Measurements from ENCODE around the gene FNBP1. TPM values are rescaled to one million over a fixed set of nuclear protein-coding genes. Genes with fewer than 3 reads are reported as not detected.

FNBP1 gene
- total RNA-seq, 1 donor from 2014 or later = 47.1 TPM

DNA sequence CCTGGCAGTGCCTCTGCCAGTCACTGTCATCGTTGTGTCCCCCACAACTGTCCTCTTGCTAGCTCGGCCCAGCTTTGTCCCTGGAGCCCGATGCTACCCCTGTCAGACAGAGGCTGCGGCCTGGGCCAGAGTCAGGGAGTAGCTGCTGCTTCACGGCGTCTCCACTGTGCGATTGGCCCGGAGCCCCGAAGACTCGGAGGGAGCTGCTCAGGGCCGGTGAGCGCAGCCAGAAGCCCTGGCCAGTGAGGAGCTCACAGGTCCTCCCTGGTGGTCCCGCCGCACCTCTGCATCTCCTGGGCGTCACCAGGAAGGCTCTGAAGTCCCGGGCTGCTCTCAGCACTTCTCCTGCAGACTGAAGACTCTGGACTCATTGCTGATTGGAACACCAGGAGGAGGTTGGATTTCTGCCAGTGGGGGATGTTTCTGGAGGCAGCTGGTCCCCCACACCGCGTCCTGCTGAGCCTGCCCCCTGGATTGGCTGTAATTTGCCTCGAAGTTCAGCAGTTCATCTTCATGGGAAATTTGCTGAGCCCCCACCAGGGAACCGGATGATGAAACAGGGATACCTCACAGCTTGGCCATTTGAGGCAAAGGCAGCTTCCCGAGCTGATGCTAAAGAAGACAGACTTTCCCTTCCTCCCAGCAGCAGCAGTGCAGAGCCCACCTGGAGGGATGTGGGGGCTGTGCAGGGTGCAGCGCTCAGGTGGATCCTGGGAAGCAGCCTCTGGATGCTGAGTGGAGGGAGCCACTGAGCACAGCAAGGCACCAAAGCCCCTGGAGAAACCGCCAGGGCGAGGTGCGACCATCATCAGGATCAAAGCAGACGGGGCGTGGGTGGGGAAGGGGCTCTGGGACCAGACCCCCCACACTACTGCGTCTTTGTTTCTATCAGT is 162.1 kb downstream of the FNBP1 start:
- Histone ChIP-seq H3K27me3 (no peaks in the 10 kb centered on the region), H3K9me3 (no peaks in the 10 kb centered on the region), H3K27ac (no peak overlapping the region), H3K36me3 (peaks cover 0 to 25% of the 10 kb centered on the region in 2 donors), H3K4me3 (no peak overlapping the region), H3K4me1 (peaks cover 18% of the 10 kb centered on the region)
- no peak for DNase-seq (ENCODE audit: extremely low spot score in 2 of 2)
- TF ChIP-seq POLR2AphosphoS5 (IDR thresholded peaks at IDR 0.05; ENCODE audit: insufficient read depth in 1 of 2, low read depth in 1 of 2) (no peak), POLR2A (IDR thresholded peaks at IDR 0.05) (no peak)
- TF ChIP-seq, protein P1, sequence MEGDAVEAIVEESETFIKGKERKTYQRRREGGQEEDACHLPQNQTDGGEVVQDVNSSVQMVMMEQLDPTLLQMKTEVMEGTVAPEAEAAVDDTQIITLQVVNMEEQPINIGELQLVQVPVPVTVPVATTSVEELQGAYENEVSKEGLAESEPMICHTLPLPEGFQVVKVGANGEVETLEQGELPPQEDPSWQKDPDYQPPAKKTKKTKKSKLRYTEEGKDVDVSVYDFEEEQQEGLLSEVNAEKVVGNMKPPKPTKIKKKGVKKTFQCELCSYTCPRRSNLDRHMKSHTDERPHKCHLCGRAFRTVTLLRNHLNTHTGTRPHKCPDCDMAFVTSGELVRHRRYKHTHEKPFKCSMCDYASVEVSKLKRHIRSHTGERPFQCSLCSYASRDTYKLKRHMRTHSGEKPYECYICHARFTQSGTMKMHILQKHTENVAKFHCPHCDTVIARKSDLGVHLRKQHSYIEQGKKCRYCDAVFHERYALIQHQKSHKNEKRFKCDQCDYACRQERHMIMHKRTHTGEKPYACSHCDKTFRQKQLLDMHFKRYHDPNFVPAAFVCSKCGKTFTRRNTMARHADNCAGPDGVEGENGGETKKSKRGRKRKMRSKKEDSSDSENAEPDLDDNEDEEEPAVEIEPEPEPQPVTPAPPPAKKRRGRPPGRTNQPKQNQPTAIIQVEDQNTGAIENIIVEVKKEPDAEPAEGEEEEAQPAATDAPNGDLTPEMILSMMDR (IDR thresholded peaks at IDR 0.05) = no peak
- intact Hi-C loops (cut with DNase I) = loop anchor here (10.0 kb wide), 2 partner anchors 224 to 474 kb away; no protein-coding TSS in a partner anchor

DNA sequence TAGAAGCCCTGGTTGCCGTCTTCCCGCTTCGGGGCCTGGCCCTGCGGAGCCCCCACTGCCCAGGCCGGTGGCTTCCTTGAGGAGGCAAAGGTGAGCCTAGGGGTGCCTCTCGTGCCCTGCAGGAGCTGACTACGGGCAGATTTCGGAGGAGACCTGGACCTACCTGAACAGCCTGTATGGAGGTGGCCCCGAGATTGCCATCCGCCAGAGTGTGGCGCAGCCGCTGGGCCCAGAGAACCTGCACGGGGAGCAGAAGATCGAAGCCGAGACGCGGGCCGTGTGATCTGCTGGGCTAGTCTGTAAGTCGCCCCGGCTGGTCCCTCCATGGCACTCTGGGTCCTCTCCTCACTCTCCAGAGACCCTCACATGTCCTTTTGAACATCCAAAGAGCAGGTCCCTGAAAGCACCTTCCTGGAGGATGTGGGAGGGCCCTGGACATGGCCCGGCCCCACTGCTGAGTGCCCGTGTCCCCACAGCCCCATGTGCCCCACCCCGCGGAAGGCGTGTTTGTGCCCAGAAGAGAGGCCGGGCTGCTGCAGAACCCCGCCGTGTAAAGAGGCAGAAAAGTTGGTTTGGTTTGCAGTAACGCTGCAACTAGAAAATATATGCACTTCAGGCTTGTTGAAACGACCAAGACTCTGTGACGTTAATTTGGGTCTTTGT is 162.9 kb downstream of the FNBP1 start:
- Histone ChIP-seq H3K9me3 (no peaks in the 10 kb centered on the region), H3K4me1 (peaks cover 13% of the 10 kb centered on the region), H3K36me3 (peaks cover 2 to 33% of the 10 kb centered on the region in 2 donors), H3K27me3 (no peaks in the 10 kb centered on the region), H3K27ac (no peak overlapping the region), H3K4me3 (no peak overlapping the region)
- intact Hi-C loops (cut with DNase I) = loop anchor here (10.0 kb wide), 2 partner anchors 225 to 475 kb away; no protein-coding TSS in a partner anchor
- DNase-seq (ENCODE audit: extremely low spot score in 2 of 2) = no peak
- TF ChIP-seq, protein P1 (IDR thresholded peaks at IDR 0.05) = no peak
- TF ChIP-seq POLR2A (IDR thresholded peaks at IDR 0.05) (no peak), POLR2AphosphoS5 (IDR thresholded peaks at IDR 0.05; ENCODE audit: insufficient read depth in 1 of 2, low read depth in 1 of 2) (no peak)

DNA sequence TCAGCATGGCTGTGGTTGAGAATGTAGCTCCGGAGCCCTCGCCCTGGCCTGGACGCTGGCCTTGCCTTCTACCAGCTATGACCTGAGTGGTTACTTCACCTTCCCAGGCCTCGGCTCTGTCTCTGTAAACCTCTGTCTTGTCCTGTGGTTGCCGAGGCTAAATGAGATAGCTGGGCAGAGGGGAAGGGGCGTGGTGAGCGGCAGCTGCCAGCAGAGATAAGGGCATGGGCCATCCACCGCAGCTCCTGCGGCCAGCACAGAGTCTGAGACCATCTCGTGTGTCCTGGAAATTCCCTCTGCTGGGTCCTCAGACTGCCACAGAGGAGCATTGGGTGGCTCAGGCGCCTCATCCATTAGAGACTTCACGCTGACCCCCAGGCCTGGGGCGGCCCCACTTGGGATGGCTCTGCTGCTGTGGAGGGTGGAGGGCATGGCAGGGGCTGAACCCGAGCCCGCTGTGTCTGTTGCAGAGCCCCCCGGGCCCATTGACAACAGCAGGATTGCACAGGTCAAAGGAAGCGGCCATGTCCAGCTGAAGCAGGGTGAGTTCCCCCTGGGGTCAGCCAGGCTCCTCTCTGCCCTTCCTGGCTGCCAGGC is 163.8 kb downstream of the FNBP1 start:
- no peak overlapping the region for H3K27ac ChIP-seq
- no peak overlapping the region for H3K4me3 ChIP-seq
- TF ChIP-seq, protein P1 (IDR thresholded peaks at IDR 0.05) = no peak
- TF ChIP-seq POLR2A (IDR thresholded peaks at IDR 0.05) = no peak
- no peak for TF ChIP-seq POLR2AphosphoS5 (IDR thresholded peaks at IDR 0.05; ENCODE audit: insufficient read depth in 1 of 2, low read depth in 1 of 2)
- H3K9me3 ChIP-seq = no peaks in the 10 kb centered on the region
- H3K27me3 ChIP-seq = no peaks in the 10 kb centered on the region
- H3K4me1 ChIP-seq = peaks cover 6% of the 10 kb centered on the region
- H3K36me3 ChIP-seq = peaks cover 9 to 42% of the 10 kb centered on the region in 2 donors
- intact Hi-C loops (cut with DNase I) = no loop called here
- DNase-seq (ENCODE audit: extremely low spot score in 2 of 2) = no peak

DNA sequence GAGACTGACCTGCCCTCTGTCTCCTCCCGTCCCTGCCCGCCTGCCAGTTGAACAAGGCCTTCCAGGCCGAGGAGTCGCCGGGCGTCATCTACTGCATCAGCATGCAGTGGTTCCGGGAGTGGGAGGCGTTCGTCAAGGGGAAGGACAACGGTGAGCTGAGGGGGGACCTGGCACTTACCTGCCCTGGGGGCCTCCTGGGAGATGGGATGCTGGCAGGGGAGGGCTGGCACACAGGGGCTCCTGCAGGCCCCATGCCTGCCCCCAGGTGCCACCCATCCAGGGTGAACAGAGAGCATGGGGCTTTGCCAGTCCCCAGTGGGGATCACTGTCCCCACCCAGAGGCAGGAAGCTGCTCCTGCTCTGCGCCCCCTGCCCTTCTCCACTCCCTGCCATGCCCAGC is 164.7 kb downstream of the FNBP1 start:
- intact Hi-C loops (cut with DNase I) = no loop called here
- no peaks in the 10 kb centered on the region for H3K27me3 ChIP-seq
- H3K4me3 ChIP-seq = no peak overlapping the region
- DNase-seq (ENCODE audit: extremely low spot score in 2 of 2) = no peak
- TF ChIP-seq POLR2AphosphoS5 (IDR thresholded peaks at IDR 0.05; ENCODE audit: insufficient read depth in 1 of 2, low read depth in 1 of 2) (no peak), POLR2A (IDR thresholded peaks at IDR 0.05) (no peak)
- TF ChIP-seq, protein P1 (IDR thresholded peaks at IDR 0.05) = no peak
- peaks cover 9 to 51% of the 10 kb centered on the region in 2 donors for H3K36me3 ChIP-seq
- H3K27ac ChIP-seq = no peak overlapping the region
- H3K9me3 ChIP-seq = no peaks in the 10 kb centered on the region
- no peaks in the 10 kb centered on the region for H3K4me1 ChIP-seq

Data from vagina (tissue), 2 donors.